Stimulated activated CD8-positive, alpha-beta memory T cell treated with anti-CD3 and anti-CD28 coated beads, Interleukin-15, amount 100 ng/mL, for 48 hours (primary cell): Measurements from ENCODE around the gene IL17RB.

ENCODE experiments used
- DNase-seq, 2 donors: peaks; one replicate each; pipeline ENCODE4 v3.0.0-alpha.2; 2020; ENCODE audit warnings: low read depth in 2 of 2

IL17RB gene

GRCh38 chr3:53830944-53831343 is 15.4 kb upstream of the IL17RB start:
- no peak for DNase-seq

GRCh38 chr3:53833053-53833645 is 13.2 kb upstream of the IL17RB start:
- no peak for DNase-seq

- DNase-seq = no peak
These were observed 12.7 kb upstream of the IL17RB start for GRCh38 chr3:53833700-53834099.

GRCh38 chr3:53834429-53835095 is 11.8 kb upstream of the IL17RB start:
- no peak for DNase-seq

- DNase-seq = no peak
These were observed 11.1 kb upstream of the IL17RB start for GRCh38 chr3:53835257-53835656.

- DNase-seq = no peak
These were observed 10.1 kb upstream of the IL17RB start for GRCh38 chr3:53836084-53836872.

GRCh38 chr3:53837331-53837730 is 9.0 kb upstream of the IL17RB start:
- no peak for DNase-seq

- DNase-seq = no peak
These were observed 5.1 kb upstream of the IL17RB start for GRCh38 chr3:53841296-53841695.

GRCh38 chr3:53842436-53843194 is 3.8 kb upstream of the IL17RB start:
- no peak for DNase-seq

- DNase-seq = no peak
These were observed 2.9 kb upstream of the IL17RB start for GRCh38 chr3:53843195-53844177.

- no peak for DNase-seq
These were observed 1.9 kb upstream of the IL17RB start for GRCh38 chr3:53844262-53845102.

- no peak for DNase-seq
These were observed 1.1 kb upstream of the IL17RB start for GRCh38 chr3:53845103-53845880.

GRCh38 chr3:53845881-53846133 is 561 bp upstream of the IL17RB start:
- no peak for DNase-seq

- no peak for DNase-seq
These were observed 435 bp downstream of the IL17RB start for GRCh38 chr3:53846851-53847155.

GRCh38 chr3:53849916-53850315 is 3.5 kb downstream of the IL17RB start:
- no peak for DNase-seq

GRCh38 chr3:53850895-53851294 is 4.5 kb downstream of the IL17RB start:
- no peak for DNase-seq

GRCh38 chr3:53856964-53857363 is 10.6 kb downstream of the IL17RB start:
- DNase-seq = no peak

GRCh38 chr3:53858096-53858741 is 11.9 kb downstream of the IL17RB start:
- DNase-seq = no peak

GRCh38 chr3:53859178-53859577 is 12.8 kb downstream of the IL17RB start:
- no peak for DNase-seq
